K562 (cell line): ENCODE measurements around the gene MTERF4. TPM values are rescaled to one million over a fixed set of nuclear protein-coding genes. Genes with fewer than 3 reads are reported as not detected.

Source experiments
- ATAC-seq: fragments of 200-7000 bp; cut with Tn5 transposase; 3 replicates; pipeline ENCODE4 v1.9.1; 2020; ENCODE audit warnings: moderate library complexity
- BruUV-seq: library from RNA; stranded (reverse); fragments of 400-500 nt; replicated peaks from 2 replicates; lab custom pipeline; 2021; lab: Mats Ljungman, UMichigan
- CTCF ChIA-PET: fragments of 300-600 bp; formaldehyde crosslinking; extraction: SDS; loops from one replicate; lab custom pipeline; 2021; ENCODE audit warnings: low intra/inter-chr PET ratio; lab: Yijun Ruan, JAX
- POLR2A ChIA-PET: fragments of 300-600, 350-650 bp; sonication (Branson Sonifier 250); formaldehyde crosslinking; extraction: SDS; loops from one replicate; lab custom pipeline; 2021; ENCODE audit warnings: antibody characterized with exemption, inconsistent platforms; lab: Yijun Ruan, JAX
- DNase-seq, 4 experiments: peaks; one replicate each; pipeline versions ENCODE4 v3.0.0 to v3.0.0-alpha.2; 2011 to 2018; ENCODE audit warnings: low spot score in 3 of 4, mixed read lengths in 3 of 4; ENCODE audit errors: extremely low read depth in 1 of 4
- FAIRE-seq: peaks from 2 replicates; lab custom pipeline; 2011; peaks lifted over from hg19 to GRCh38; lab: Jason Lieb, UNC
- H2AFZ ChIP-seq: 2 replicates; pipeline ENCODE4 v1.6.0; 2011; ENCODE audit warnings: low read depth, low read length, control low read depth, inconsistent platforms
- H3K27ac ChIP-seq: fragments of 200-600 bp; 3 replicates; pipeline ENCODE4 v1.8.0; 2011; ENCODE audit warnings: low read depth, mild to moderate bottlenecking, control low read depth, inconsistent platforms, low read length, moderate library complexity, mixed read lengths; ENCODE audit errors: extremely low read depth
- H3K27me3 ChIP-seq, 2 experiments: fragments of 300-600 bp in 1 of 2; 2 replicates in 1 of 2; 3 replicates in 1 of 2; pipeline versions ENCODE4 v1.6.0 to v1.8.0; 2011; ENCODE audit warnings: inconsistent platforms in 2 of 2, low read length in 2 of 2, mild to moderate bottlenecking in 1 of 2, mixed read lengths in 1 of 2, moderate library complexity in 1 of 2; ENCODE audit not compliant: control insufficient read depth in 2 of 2, insufficient read depth in 2 of 2
- H3K36me3 ChIP-seq: fragments of 300-600 bp; 3 replicates; pipeline ENCODE4 v1.8.0; 2011; ENCODE audit warnings: mild to moderate bottlenecking, low read length, inconsistent platforms; ENCODE audit not compliant: control insufficient read depth, insufficient read depth
- H3K4me1 ChIP-seq, 2 experiments: fragments of 200-600 bp in 1 of 2; replicated peaks in 1 of 2; 2 replicates in 1 of 2; 3 replicates in 1 of 2; pipeline versions ENCODE4 v1.5.1 to v1.8.0; 2011; ENCODE audit warnings: inconsistent platforms in 2 of 2, low read length in 2 of 2, mild to moderate bottlenecking in 1 of 2, mixed read lengths in 1 of 2, moderate library complexity in 1 of 2; ENCODE audit not compliant: control insufficient read depth in 2 of 2, insufficient read depth in 2 of 2
- H3K4me2 ChIP-seq: 2 replicates; pipeline ENCODE4 v1.6.1; 2011; ENCODE audit warnings: low read length, control low read depth, inconsistent platforms, mixed read lengths; ENCODE audit not compliant: insufficient read depth
- H3K4me3 ChIP-seq: fragments of 200-600 bp; sonication (generic), shearing (Covaris generic); 2 replicates; pipeline ENCODE4 v1.5.1; 2016; ENCODE audit warnings: control low read depth, inconsistent platforms
- H3K79me2 ChIP-seq: fragments of 200-600 bp; 3 replicates; pipeline ENCODE4 v1.8.0; 2011; ENCODE audit warnings: low read length, inconsistent platforms; ENCODE audit not compliant: control insufficient read depth, insufficient read depth
- H3K9ac ChIP-seq, 2 experiments: 2 replicates each; pipeline versions ENCODE4 v1.6.0 to v1.6.1; 2011; ENCODE audit warnings: low read depth in 2 of 2, low read length in 2 of 2, control low read depth in 1 of 2, inconsistent platforms in 1 of 2, mild to moderate bottlenecking in 1 of 2, mixed read lengths in 1 of 2; ENCODE audit not compliant: insufficient read depth in 1 of 2
- H3K9me1 ChIP-seq: one replicate; pipeline ENCODE4 v1.6.0; 2011; ENCODE audit warnings: inconsistent platforms, mild to moderate bottlenecking, low read length, moderate library complexity; ENCODE audit not compliant: control insufficient read depth, insufficient read depth
- H3K9me3 ChIP-seq: replicated peaks from 2 replicates; pipeline ENCODE4 v1.5.1; 2011; ENCODE audit warnings: low read depth, low read length, inconsistent platforms; ENCODE audit not compliant: control insufficient read depth, insufficient read depth
- H4K20me1 ChIP-seq: replicated peaks from 2 replicates; pipeline ENCODE4 v1.6.1; 2011; ENCODE audit warnings: low read length, inconsistent platforms, mixed read lengths; ENCODE audit not compliant: control insufficient read depth, insufficient read depth
- CBFA2T2 ChIP-seq: fragments of 450-650 bp; conservative IDR thresholded peaks from 2 replicates; pipeline ENCODE4 v1.6.1; 2017; ENCODE audit warnings: mild to moderate bottlenecking
- CCNT2 ChIP-seq: IDR thresholded peaks from 2 replicates; pipeline ENCODE4 v1.6.1; 2011; ENCODE audit warnings: borderline replicate concordance, low read depth, mild to moderate bottlenecking, moderate library complexity, mixed read lengths, low read length; ENCODE audit not compliant: insufficient read length; ENCODE audit errors: extremely low read depth
- MEF2A ChIP-seq: IDR thresholded peaks from 2 replicates; pipeline ENCODE4 v1.6.1; 2011; ENCODE audit warnings: low read depth, mild to moderate bottlenecking, low read length, moderate library complexity; ENCODE audit not compliant: control insufficient read depth
- SMARCE1 ChIP-seq: fragments of 450-650 bp; IDR thresholded peaks from 2 replicates; pipeline ENCODE4 v1.7.1; 2016; ENCODE audit warnings: mild to moderate bottlenecking
- ZKSCAN8 ChIP-seq: fragments of 200-800 bp; sonication (Bioruptor generic); IDR thresholded peaks from 2 replicates; pipeline ENCODE4 v1.6.1; 2016; ENCODE audit warnings: missing genetic modification characterization, missing compliant biosample characterization
- ZNF347 ChIP-seq: fragments of 450-650 bp; formaldehyde crosslinking; IDR thresholded peaks from 2 replicates; pipeline ENCODE4 v1.4.0; 2020; ENCODE audit warnings: low read depth, mild to moderate bottlenecking, moderate library complexity
- ZNF707 ChIP-seq: fragments of 250-450 bp; sonication (Bioruptor Pico); conservative IDR thresholded peaks from 2 replicates; pipeline ENCODE4 v1.8.0; 2022; ENCODE audit warnings: inconsistent platforms, mild to moderate bottlenecking, moderate library complexity
- whole genome bisulfite sequencing: fragments of 100-300 bp; shearing (Covaris generic); methylation state at CpG from one replicate; pipeline ENCODE4 v1.1.6; 2016; ENCODE audit warnings: low coverage, mixed read lengths; ENCODE audit not compliant: insufficient coverage; ENCODE audit errors: missing lambda C conversion rate; 5-methylcytosine and 5-hydroxymethylcytosine counted together
- in situ Hi-C: fragments of 300-500 bp; cut with MboI; formaldehyde crosslinking; loops from 4 replicates; pipeline ENCODE4 v1.15.0; 2018; ENCODE audit warnings: inconsistent platforms, mixed read lengths
- intact Hi-C: fragments of 100-400 bp; cut with micrococcal nuclease; formaldehyde crosslinking; loops from 2 replicates; pipeline ENCODE4 v1.14.2; 2022
- polyA plus RNA-seq, 8 experiments: library from polyadenylated mRNA; depleted of rRNA in 4 of 8; stranded (reverse) in 5 of 8; unstranded in 3 of 8; fragments of >200 nt; fragmentation: Nextera tagmentation in 2 of 8; fragmentation: Illumina TruSeq in 1 of 8; extraction: Ambion mirVana in 2 of 8; extraction: Trizol in 1 of 8; gene quantifications; 2 replicates each; pipeline versions ENCODE4 v1.2.1 to v1.2.3, GENCODE V29; 2011 to 2014; ENCODE audit warnings: inconsistent platforms in 1 of 8, missing spikeins in 1 of 8
- total RNA-seq, 7 experiments: library from RNA; depleted of rRNA in 6 of 7; stranded (reverse); fragments of >200 nt in 6 of 7; fragmentation: Illumina TruSeq in 2 of 7; extraction: Trizol in 2 of 7; gene quantifications; 2 replicates each; pipeline versions ENCODE4 v1.2.1 to v1.2.3, GENCODE V29; 2011 to 2021; ENCODE audit warnings: low replicate concordance in 1 of 7
- TF ChIP-seq, protein P1 (sequence below): fragments of 450-650 bp; IDR thresholded peaks from 2 replicates; pipeline ENCODE4 v1.6.1; 2016; ENCODE audit warnings: low read depth

Gene MTERF4
- total and polyA plus RNA-seq, 9 of the 15 experiments (the other 6 are each of a cell fraction or from before 2014, with no cell fraction given) = 15.3 to 29.6 (median 21.2) TPM

DNA sequence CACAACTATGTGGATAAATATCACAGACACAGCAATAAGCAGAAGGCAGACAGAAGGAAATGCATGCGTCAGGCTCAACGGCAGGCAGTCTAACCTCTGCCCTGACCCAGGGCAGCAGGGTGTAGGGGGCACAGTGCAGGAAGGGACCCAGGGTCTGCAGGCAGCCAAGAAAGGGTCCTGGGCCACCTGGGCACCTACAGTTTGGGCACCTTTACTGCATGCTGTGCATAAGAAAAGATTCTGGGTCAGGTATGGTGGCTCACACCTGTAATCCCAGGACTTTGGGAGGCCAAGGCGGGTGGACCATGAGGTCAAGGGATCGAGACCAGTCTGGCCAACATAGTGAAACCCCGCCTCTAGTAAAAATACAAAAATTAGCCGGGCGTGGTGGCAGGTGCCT lies 29.4 kb upstream of the MTERF4 start:
- Histone ChIP-seq H3K79me2 (no peaks in the 10 kb centered on the region), H3K36me3 (peaks cover 16% of the 10 kb centered on the region; the same call in 1 of the 3 replicates), H3K4me2 (no peak overlapping the region), H3K4me3 (no peak overlapping the region), H3K9me1 (no peaks in the 10 kb centered on the region), H3K4me1 (no peaks in the 10 kb centered on the region; a peak in 1 of 5 replicates), H3K9ac (no peak overlapping the region), H4K20me1 (no peaks in the 10 kb centered on the region), H3K9me3 (no peaks in the 10 kb centered on the region), H3K27me3 (no peaks in the 10 kb centered on the region), H3K27ac (no peak overlapping the region), H2AFZ (no peak overlapping the region)
- in situ Hi-C loops = no loop called here
- CTCF ChIA-PET = no interaction called here
- no peak for FAIRE-seq
- WGBS = 100% methylated on average over 4 of the region's 7 CpGs
- no peak for DNase-seq
- POLR2A ChIA-PET = interaction anchor here (0.7 kb wide), 1 partner anchor 12 kb away, joined by 3 read pairs; no protein-coding TSS in a partner anchor
- no peak for ATAC-seq
- BruUV-seq = no TSS peak
- TF ChIP-seq ZNF707 (CRISPR knock-in tag) (no peak), ZKSCAN8 (CRISPR knock-in tag) (no peak), SMARCE1 (no peak)
- intact Hi-C loops = no loop called here

DNA sequence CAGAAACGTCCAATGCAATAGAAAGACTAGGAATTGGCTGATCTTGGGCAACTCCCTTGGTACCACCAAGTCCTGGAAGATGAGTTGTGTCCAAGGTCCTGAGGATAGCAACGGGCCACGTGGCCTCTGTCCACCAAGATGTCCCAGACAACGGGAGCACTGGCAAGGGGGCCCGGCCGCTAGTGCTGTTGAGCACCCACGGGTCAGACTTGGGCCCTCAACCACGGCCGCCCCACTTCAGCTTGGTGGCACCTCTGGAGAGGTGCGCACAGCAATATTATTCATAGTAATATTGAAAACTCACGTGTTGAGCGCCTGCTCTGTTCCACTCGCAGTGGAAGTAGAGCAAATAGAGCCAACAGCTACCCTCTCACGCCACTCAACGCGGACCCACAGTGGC lies 28.2 kb upstream of the MTERF4 start:
- 88% methylated on average over 9 of the region's 16 CpGs for WGBS
- BruUV-seq = no TSS peak
- Histone ChIP-seq H3K4me3 (no peak overlapping the region), H3K9ac (no peak overlapping the region), H4K20me1 (no peaks in the 10 kb centered on the region), H3K27me3 (no peaks in the 10 kb centered on the region), H3K36me3 (peaks cover 13% of the 10 kb centered on the region; the same call in 1 of the 3 replicates), H2AFZ (no peak overlapping the region), H3K4me2 (no peak overlapping the region), H3K27ac (no peak overlapping the region), H3K4me1 (no peaks in the 10 kb centered on the region; a peak in 1 of 5 replicates), H3K79me2 (no peaks in the 10 kb centered on the region), H3K9me3 (no peaks in the 10 kb centered on the region), H3K9me1 (no peaks in the 10 kb centered on the region)
- intact Hi-C loops = no loop called here
- FAIRE-seq (no peak), DNase-seq (no peak), ATAC-seq (no peak)
- ChIA-PET POLR2A (no interaction called here), CTCF (no interaction called here)
- in situ Hi-C loops = no loop called here
- TF ChIP-seq ZNF347 (CRISPR knock-in tag) (no peak), CCNT2 (no peak), MEF2A (no peak), CBFA2T2 (no peak)
- TF ChIP-seq, protein P1, sequence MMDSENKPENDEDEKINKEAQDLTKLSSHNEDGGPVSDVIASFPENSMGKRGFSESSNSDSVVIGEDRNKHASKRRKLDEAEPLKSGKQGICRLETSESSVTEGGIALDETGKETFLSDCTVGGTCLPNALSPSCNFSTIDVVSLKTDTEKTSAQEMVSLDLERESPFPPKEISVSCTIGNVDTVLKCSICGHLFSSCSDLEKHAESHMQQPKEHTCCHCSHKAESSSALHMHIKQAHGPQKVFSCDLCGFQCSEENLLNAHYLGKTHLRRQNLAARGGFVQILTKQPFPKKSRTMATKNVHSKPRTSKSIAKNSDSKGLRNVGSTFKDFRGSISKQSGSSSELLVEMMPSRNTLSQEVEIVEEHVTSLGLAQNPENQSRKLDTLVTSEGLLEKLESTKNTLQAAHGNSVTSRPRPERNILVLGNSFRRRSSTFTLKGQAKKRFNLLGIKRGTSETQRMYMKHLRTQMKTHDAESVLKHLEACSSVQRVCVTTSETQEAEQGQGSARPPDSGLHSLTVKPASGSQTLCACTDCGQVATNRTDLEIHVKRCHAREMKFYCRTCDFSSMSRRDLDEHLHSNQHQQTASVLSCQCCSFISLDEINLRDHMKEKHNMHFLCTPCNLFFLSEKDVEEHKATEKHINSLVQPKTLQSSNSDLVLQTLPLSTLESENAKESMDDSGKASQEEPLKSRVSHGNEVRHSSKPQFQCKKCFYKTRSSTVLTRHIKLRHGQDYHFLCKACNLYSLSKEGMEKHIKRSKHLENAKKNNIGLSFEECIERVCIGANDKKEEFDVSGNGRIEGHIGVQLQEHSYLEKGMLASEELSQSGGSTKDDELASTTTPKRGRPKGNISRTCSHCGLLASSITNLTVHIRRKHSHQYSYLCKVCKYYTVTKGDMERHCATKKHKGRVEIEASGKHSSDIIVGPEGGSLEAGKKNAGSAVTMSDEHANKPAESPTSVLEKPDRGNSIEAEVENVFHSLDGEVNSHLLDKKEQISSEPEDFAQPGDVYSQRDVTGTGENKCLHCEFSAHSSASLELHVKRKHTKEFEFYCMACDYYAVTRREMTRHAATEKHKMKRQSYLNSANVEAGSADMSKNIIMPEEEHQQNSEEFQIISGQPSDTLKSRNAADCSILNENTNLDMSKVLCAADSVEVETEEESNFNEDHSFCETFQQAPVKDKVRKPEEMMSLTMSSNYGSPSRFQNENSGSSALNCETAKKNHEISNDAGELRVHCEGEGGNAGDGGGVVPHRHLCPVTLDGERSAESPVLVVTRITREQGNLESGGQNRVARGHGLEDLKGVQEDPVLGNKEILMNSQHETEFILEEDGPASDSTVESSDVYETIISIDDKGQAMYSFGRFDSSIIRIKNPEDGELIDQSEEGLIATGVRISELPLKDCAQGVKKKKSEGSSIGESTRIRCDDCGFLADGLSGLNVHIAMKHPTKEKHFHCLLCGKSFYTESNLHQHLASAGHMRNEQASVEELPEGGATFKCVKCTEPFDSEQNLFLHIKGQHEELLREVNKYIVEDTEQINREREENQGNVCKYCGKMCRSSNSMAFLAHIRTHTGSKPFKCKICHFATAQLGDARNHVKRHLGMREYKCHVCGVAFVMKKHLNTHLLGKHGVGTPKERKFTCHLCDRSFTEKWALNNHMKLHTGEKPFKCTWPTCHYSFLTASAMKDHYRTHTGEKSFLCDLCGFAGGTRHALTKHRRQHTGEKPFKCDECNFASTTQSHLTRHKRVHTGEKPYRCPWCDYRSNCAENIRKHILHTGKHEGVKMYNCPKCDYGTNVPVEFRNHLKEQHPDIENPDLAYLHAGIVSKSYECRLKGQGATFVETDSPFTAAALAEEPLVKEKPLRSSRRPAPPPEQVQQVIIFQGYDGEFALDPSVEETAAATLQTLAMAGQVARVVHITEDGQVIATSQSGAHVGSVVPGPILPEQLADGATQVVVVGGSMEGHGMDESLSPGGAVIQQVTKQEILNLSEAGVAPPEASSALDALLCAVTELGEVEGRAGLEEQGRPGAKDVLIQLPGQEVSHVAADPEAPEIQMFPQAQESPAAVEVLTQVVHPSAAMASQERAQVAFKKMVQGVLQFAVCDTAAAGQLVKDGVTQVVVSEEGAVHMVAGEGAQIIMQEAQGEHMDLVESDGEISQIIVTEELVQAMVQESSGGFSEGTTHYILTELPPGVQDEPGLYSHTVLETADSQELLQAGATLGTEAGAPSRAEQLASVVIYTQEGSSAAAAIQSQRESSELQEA = no peak
